H1 (cell line): ENCODE results near the gene FHIP2A. TPM values are rescaled to one million over a fixed set of nuclear protein-coding genes. Genes with fewer than 3 reads are reported as not detected.

ENCODE experiments used
- CTCF ChIA-PET: fragments of 300-600 bp; sonication (Branson Sonifier 250); formaldehyde crosslinking; loops from one replicate; lab custom pipeline; 2021; ENCODE audit not compliant: partially characterized antibody; lab: Charles Lee
- POLR2A ChIA-PET: fragments of 300-600 bp; sonication (Branson Sonifier 250); formaldehyde crosslinking; loops from one replicate; lab custom pipeline; 2021; ENCODE audit warnings: inconsistent platforms; ENCODE audit not compliant: partially characterized antibody; lab: Charles Lee
- DNase-seq, 2 experiments: peaks; one replicate each; pipeline versions ENCODE4 v3.0.0 to v3.0.0-alpha.2; 2010 to 2022; ENCODE audit warnings: low spot score in 2 of 2, low read depth in 1 of 2, mixed read lengths in 1 of 2
- FAIRE-seq: peaks from 2 replicates; lab custom pipeline; 2011; peaks lifted over from hg19 to GRCh38; lab: Jason Lieb, UNC
- H2AFZ ChIP-seq: 2 replicates; pipeline ENCODE4 v1.8.1; 2012; ENCODE audit warnings: low read length, inconsistent platforms
- H2AK5ac ChIP-seq: 2 replicates; pipeline ENCODE4 v1.6.1; 2013; ENCODE audit warnings: low read depth, low read length
- H2BK120ac ChIP-seq: replicated peaks from 2 replicates; pipeline ENCODE3; 2013; ENCODE audit warnings: low read depth, low read length, inconsistent platforms
- H2BK12ac ChIP-seq: 2 replicates; pipeline ENCODE4 v1.6.1; 2013; ENCODE audit warnings: low read depth, low read length
- H2BK15ac ChIP-seq: 2 replicates; pipeline ENCODE4 v1.6.1; 2013; ENCODE audit warnings: low read length
- H2BK20ac ChIP-seq: 2 replicates; pipeline ENCODE4 v1.6.1; 2013; ENCODE audit warnings: low read length
- H2BK5ac ChIP-seq: 2 replicates; pipeline ENCODE4 v1.6.1; 2013; ENCODE audit warnings: low read depth, low read length
- H3K14ac ChIP-seq: 2 replicates; pipeline ENCODE4 v1.6.1; 2013; ENCODE audit warnings: inconsistent platforms; ENCODE audit not compliant: insufficient read length
- H3K18ac ChIP-seq: 2 replicates; pipeline ENCODE4 v1.6.1; 2013; ENCODE audit warnings: low read length; ENCODE audit errors: extremely low read depth
- H3K23ac ChIP-seq: 2 replicates; pipeline ENCODE4 v1.6.1; 2013; ENCODE audit warnings: inconsistent platforms; ENCODE audit not compliant: insufficient read length
- H3K23me2 ChIP-seq: 2 replicates; pipeline ENCODE4 v1.6.1; 2013; ENCODE audit warnings: low read depth, low read length
- H3K27ac ChIP-seq: 2 replicates; pipeline ENCODE4 v1.6.1; 2011; ENCODE audit warnings: low read depth, low read length, inconsistent platforms
- H3K27me3 ChIP-seq, 4 experiments: replicated peaks in 1 of 4; 1 replicate in 1 of 4; 2 replicates in 3 of 4; pipeline versions ENCODE4 v1.6.1 to v1.8.1; 2011 to 2013; ENCODE audit warnings: low read length in 3 of 4, mild to moderate bottlenecking in 3 of 4, inconsistent platforms in 2 of 4, mixed read lengths in 2 of 4, moderate library complexity in 1 of 4; ENCODE audit not compliant: control insufficient read depth in 3 of 4, insufficient read depth in 3 of 4; ENCODE audit errors: extremely low read depth in 1 of 4
- H3K36me3 ChIP-seq, 4 experiments: 2 replicates each; pipeline versions ENCODE4 v1.6.1 to v1.8.1; 2011 to 2013; ENCODE audit warnings: mild to moderate bottlenecking in 4 of 4, low read length in 3 of 4, moderate library complexity in 2 of 4, control low read depth in 1 of 4, inconsistent platforms in 1 of 4; ENCODE audit not compliant: insufficient read depth in 4 of 4, control insufficient read depth in 2 of 4
- H3K4ac ChIP-seq: replicated peaks from 2 replicates; pipeline ENCODE3; 2013; ENCODE audit warnings: low read length, low read depth, mixed read lengths, inconsistent platforms; ENCODE audit not compliant: insufficient read length
- H3K4me1 ChIP-seq, 4 experiments: replicated peaks in 1 of 4; 1 replicate in 1 of 4; 2 replicates in 3 of 4; pipeline versions ENCODE4 v1.6.1 to v1.8.1; 2011 to 2013; ENCODE audit warnings: low read length in 3 of 4, inconsistent platforms in 2 of 4, mixed read lengths in 1 of 4; ENCODE audit not compliant: insufficient read depth in 4 of 4, control insufficient read depth in 3 of 4
- H3K4me2 ChIP-seq, 2 experiments: 2 replicates each; pipeline versions ENCODE4 v1.6.1 to v1.8.1; 2011 to 2013; ENCODE audit warnings: low read depth in 2 of 2, low read length in 2 of 2, control low read depth in 1 of 2, inconsistent platforms in 1 of 2, mild to moderate bottlenecking in 1 of 2; ENCODE audit not compliant: insufficient read depth in 1 of 2
- H3K4me3 ChIP-seq, 4 experiments: fragments of 200-600, 300-600 bp in 1 of 4; sonication (generic), shearing (Covaris generic), sonication (Bioruptor Twin) in 1 of 4; 2 replicates each; pipeline versions ENCODE4 v1.5.1 to v1.8.1; 2011 to 2016; ENCODE audit warnings: low read length in 4 of 4, low read depth in 3 of 4, control low read depth in 2 of 4, inconsistent platforms in 2 of 4, mild to moderate bottlenecking in 2 of 4, mixed read lengths in 1 of 4, moderate library complexity in 1 of 4; ENCODE audit not compliant: insufficient read depth in 2 of 4; ENCODE audit errors: extremely low read depth in 1 of 4
- H3K56ac ChIP-seq: replicated peaks from 2 replicates; pipeline ENCODE3; 2013; ENCODE audit warnings: low read depth, mild to moderate bottlenecking, mixed read lengths, low read length, inconsistent platforms; ENCODE audit not compliant: insufficient read length
- H3K79me1 ChIP-seq: 2 replicates; pipeline ENCODE4 v1.6.1; 2013; ENCODE audit warnings: low read depth, low read length, control low read depth
- H3K79me2 ChIP-seq, 2 experiments: 2 replicates each; pipeline versions ENCODE4 v1.6.1 to v1.8.1; 2012 to 2013; ENCODE audit warnings: low read length in 2 of 2, mild to moderate bottlenecking in 2 of 2, inconsistent platforms in 1 of 2; ENCODE audit not compliant: insufficient read depth in 2 of 2, control insufficient read depth in 1 of 2
- H3K9ac ChIP-seq, 4 experiments: replicated peaks in 1 of 4; 1 replicate in 1 of 4; 2 replicates in 3 of 4; pipeline versions ENCODE4 v1.6.1 to v1.8.1; 2011 to 2013; ENCODE audit warnings: low read depth in 3 of 4, low read length in 3 of 4, control low read depth in 2 of 4, mild to moderate bottlenecking in 2 of 4, moderate library complexity in 2 of 4, inconsistent platforms in 1 of 4; ENCODE audit errors: extremely low read depth in 1 of 4
- H3K9me3 ChIP-seq, 2 experiments: 2 replicates each; pipeline versions ENCODE4 v1.6.1 to v1.8.1; 2012 to 2013; ENCODE audit warnings: mild to moderate bottlenecking in 2 of 2, moderate library complexity in 2 of 2, control low read depth in 1 of 2, inconsistent platforms in 1 of 2, low read depth in 1 of 2, low read length in 1 of 2, mixed read lengths in 1 of 2; ENCODE audit not compliant: insufficient read depth in 2 of 2
- H4K20me1 ChIP-seq, 2 experiments: replicated peaks in 1 of 2; 2 replicates each; pipeline versions ENCODE3 to v1.8.1; 2011 to 2013; ENCODE audit warnings: inconsistent platforms in 2 of 2, low read length in 2 of 2, mild to moderate bottlenecking in 1 of 2; ENCODE audit not compliant: insufficient read depth in 2 of 2, control insufficient read depth in 1 of 2
- H4K5ac ChIP-seq: 2 replicates; pipeline ENCODE4 v1.6.1; 2013; ENCODE audit warnings: low read length, low read depth, mixed read lengths, inconsistent platforms; ENCODE audit not compliant: insufficient read length
- H4K8ac ChIP-seq: 2 replicates; pipeline ENCODE4 v1.8.0; 2013; ENCODE audit warnings: mild to moderate bottlenecking, moderate library complexity, low read length, inconsistent platforms; ENCODE audit not compliant: insufficient read depth; ENCODE audit errors: extremely low read depth
- H4K91ac ChIP-seq: replicated peaks from 2 replicates; pipeline ENCODE3; 2013; ENCODE audit warnings: low read length, mixed read lengths, inconsistent platforms; ENCODE audit not compliant: insufficient read length
- BRCA1 ChIP-seq: IDR thresholded peaks from 2 replicates; pipeline ENCODE4 v1.6.1; 2012; ENCODE audit warnings: low read depth, low read length, improper control_type of control experiment
- CBX8 ChIP-seq: fragments of 300-800, 300-1000 bp; sonication (generic); IDR thresholded peaks from 2 replicates; pipeline ENCODE4 v1.7.1; 2016; ENCODE audit warnings: low read depth, low read length, borderline replicate concordance
- CHD1 ChIP-seq: IDR thresholded peaks from 2 replicates; pipeline ENCODE4 v1.6.1; 2012; ENCODE audit warnings: low read depth, low read length, improper control_type of control experiment
- POU5F1 ChIP-seq: IDR thresholded peaks from 2 replicates; pipeline ENCODE4 v1.6.1; 2011; ENCODE audit warnings: low read depth, mild to moderate bottlenecking, low read length, moderate library complexity
- SAP30 ChIP-seq: fragments of 300-600 bp; sonication (generic); IDR thresholded peaks from 2 replicates; pipeline ENCODE4 v1.7.1; 2012; ENCODE audit warnings: low read length, moderate library complexity, mild to moderate bottlenecking, inconsistent platforms; ENCODE audit not compliant: insufficient read depth, insufficient replicate concordance
- SIX5 ChIP-seq: IDR thresholded peaks from 2 replicates; pipeline ENCODE4 v1.6.1; 2011; ENCODE audit warnings: mild to moderate bottlenecking, low read depth, low read length
- SP1 ChIP-seq: IDR thresholded peaks from 2 replicates; pipeline ENCODE4 v1.6.1; 2011; ENCODE audit warnings: low read depth, low read length
- TAF1 ChIP-seq: IDR thresholded peaks from 2 replicates; pipeline ENCODE4 v1.6.1; 2011; ENCODE audit warnings: mild to moderate bottlenecking, low read depth, low read length
- WGBS, 2 experiments: shearing (Covaris generic) in 1 of 2; methylation state at CpG; one replicate each; pipeline versions ENCODE4 v1.1.6 to v1.1.7; 2013 to 2015; ENCODE audit warnings: low lambda C conversion rate in 2 of 2, mixed read lengths in 2 of 2, inconsistent platforms in 1 of 2, low coverage in 1 of 2, missing lambda C conversion rate in 1 of 2; ENCODE audit not compliant: insufficient replicate concordance in 2 of 2, insufficient coverage in 1 of 2, insufficient read length in 1 of 2; ENCODE audit errors: extremely low coverage in 1 of 2, missing lambda C conversion rate in 1 of 2; 5-methylcytosine and 5-hydroxymethylcytosine counted together
- polyA plus RNA-seq, 7 experiments: library from polyadenylated mRNA; depleted of rRNA in 3 of 7; stranded (reverse) in 5 of 7; unstranded in 2 of 7; fragments of >200 nt in 5 of 7; fragments of 200-250 nt in 2 of 7; gene quantifications; 1 replicate in 5 of 7; 2 replicates in 1 of 7; 4 replicates in 1 of 7; pipeline versions ENCODE4 v1.2.1 to v1.2.3, GENCODE V29; 2011 to 2013; ENCODE audit warnings: missing spikeins in 2 of 7, mixed read lengths in 2 of 7
- total RNA-seq: library from RNA; stranded (reverse); fragmentation: NEBNext Ultra II Directional; extraction: Animal tissue kit (Norgen Biotek cat#: 25700); gene quantifications from 2 replicates; pipeline ENCODE4 v1.2.1, GENCODE V29; 2021

FHIP2A gene
- total and polyA plus RNA-seq, 2 of the 8 experiments (the other 6 are each of a cell fraction or from before 2014, with no cell fraction given), result 4.5 to 15.0 TPM

GRCh38 chr10:114825513-114826253 is 4.1 kb downstream of the FHIP2A start:
- no peak overlapping the region for H4K91ac ChIP-seq
- H2BK12ac ChIP-seq, result no peak overlapping the region
- H2AFZ ChIP-seq, result no peak overlapping the region
- H2BK120ac ChIP-seq, result no peak overlapping the region
- no peak overlapping the region for H3K56ac ChIP-seq
- DNase-seq (no peak), FAIRE-seq (no peak)
- ChIA-PET CTCF (interaction anchor here (1.1 kb wide), 1 partner anchor 131 kb away, joined by 3 read pairs; no protein-coding TSS in a partner anchor), POLR2A (no interaction called here)
- H3K18ac ChIP-seq, result no peak overlapping the region
- H2BK20ac ChIP-seq, result no peak overlapping the region
- no peak overlapping the region for H3K23ac ChIP-seq
- H4K8ac ChIP-seq, result no peak overlapping the region
- H3K79me2 ChIP-seq, result peaks cover 0 to 41% of the 10 kb centered on the region in 2 experiments; a peak in 3 of 4 replicates
- H3K9ac ChIP-seq, result no peak overlapping the region
- H2BK5ac ChIP-seq, result no peak overlapping the region
- H3K4me3 ChIP-seq, result no peak overlapping the region
- H3K4ac ChIP-seq, result no peak overlapping the region
- no peak overlapping the region for H2BK15ac ChIP-seq
- TF ChIP-seq POU5F1 (no peak), SAP30 (no peak), BRCA1 (no peak), CHD1 (no peak), SIX5 (no peak), TAF1 (no peak), CBX8 (no peak), SP1 (no peak)
- H3K36me3 ChIP-seq, result no peaks in the 10 kb centered on the region
- H3K14ac ChIP-seq, result no peak overlapping the region
- H3K27ac ChIP-seq, result no peak overlapping the region
- H3K9me3 ChIP-seq, result no peaks in the 10 kb centered on the region
- peaks cover 0 to 5% (median 0%) of the 10 kb centered on the region in 4 experiments; a peak in 1 of 7 replicates for H3K4me1 ChIP-seq
- 92% methylated on average over 4 of the region's 4 CpGs; no CpG with 5 or more reads in 1 of the 2 experiments for WGBS, 2 experiments
- no peaks in the 10 kb centered on the region for H3K27me3 ChIP-seq
- H3K4me2 ChIP-seq, result no peak overlapping the region
- no peak overlapping the region for H4K5ac ChIP-seq
- H3K23me2 ChIP-seq, result peaks cover 4% of the 10 kb centered on the region; the same call in 1 of the 2 replicates
- peaks cover 4% of the 10 kb centered on the region; the same call in 1 of the 2 replicates for H3K79me1 ChIP-seq
- H2AK5ac ChIP-seq, result no peak overlapping the region
- H4K20me1 ChIP-seq, result peaks cover 0 to 1% of the 10 kb centered on the region in 2 experiments
